A549 (cell line): Measurements from ENCODE around the gene RHOB. TPM values are rescaled to one million over a fixed set of nuclear protein-coding genes. Genes with fewer than 3 reads are reported as not detected.

Source experiments
- ATAC-seq, 2 experiments: fragments of 200-7000 bp in 1 of 2; fragments of >200 bp in 1 of 2; cut with Nextera tagmentation in 1 of 2; cut with Tn5 transposase in 1 of 2; 3 replicates each; pipeline versions ENCODE4 v1.8.0 to v1.9.1; 2018 to 2020; ENCODE audit warnings: mild to moderate bottlenecking in 1 of 2, moderate library complexity in 1 of 2
- CTCF ChIA-PET: fragments of 300-600 bp; sonication (Branson Sonifier 250); formaldehyde crosslinking; extraction: SDS; loops from one replicate; lab custom pipeline; 2021; ENCODE audit warnings: antibody characterized with exemption, inconsistent platforms; lab: Yijun Ruan, JAX
- POLR2A ChIA-PET: fragments of 350-600 bp; formaldehyde crosslinking; extraction: SDS; loops from one replicate; lab custom pipeline; 2021; ENCODE audit warnings: antibody characterized with exemption, inconsistent platforms; lab: Yijun Ruan, JAX
- DNase-seq, 2 experiments: peaks; one replicate each; pipeline versions ENCODE4 v3.0.0 to v3.0.0-alpha.2; 2011 to 2016; ENCODE audit warnings: low read depth in 1 of 2, low spot score in 1 of 2
- FAIRE-seq: peaks from 2 replicates; lab custom pipeline; 2011; peaks lifted over from hg19 to GRCh38; lab: Jason Lieb, UNC
- H3K27ac ChIP-seq, 2 experiments: fragments of >200 bp; sonication (Bioruptor Twin); formaldehyde crosslinking; 3 replicates each; pipeline ENCODE4 v1.5.1; 2016 to 2017
- H3K4me1 ChIP-seq: fragments of >200 bp; sonication (Bioruptor Twin); formaldehyde crosslinking; 3 replicates; pipeline ENCODE4 v1.6.1; 2016
- H3K4me2 ChIP-seq: fragments of >200 bp; sonication (Bioruptor Twin); formaldehyde crosslinking; 3 replicates; pipeline ENCODE4 v1.6.1; 2016
- H3K4me3 ChIP-seq: fragments of >200 bp; sonication (Bioruptor Twin); formaldehyde crosslinking; 3 replicates; pipeline ENCODE4 v1.5.1; 2016
- H3K9me3 ChIP-seq: fragments of >200 bp; sonication (Bioruptor Twin); formaldehyde crosslinking; 3 replicates; pipeline ENCODE4 v1.6.1; 2016
- ATOH8 ChIP-seq: fragments of 250-450 bp; sonication (Bioruptor Pico); IDR thresholded peaks from 2 replicates; pipeline ENCODE4 v1.5.0; 2020; ENCODE audit warnings: low read depth, mild to moderate bottlenecking, moderate library complexity
- BHLHE40 ChIP-seq: IDR thresholded peaks from 2 replicates; pipeline ENCODE4 v1.6.1; 2012; ENCODE audit warnings: low read depth, low read length, inconsistent platforms
- E2F6 ChIP-seq: IDR thresholded peaks from 2 replicates; pipeline ENCODE4 v1.6.1; 2012; ENCODE audit warnings: low read depth, borderline replicate concordance
- EP300 ChIP-seq, 2 experiments: fragments of >200 bp; sonication (Bioruptor Twin); formaldehyde crosslinking; IDR thresholded peaks; 2 replicates in 1 of 2; 3 replicates in 1 of 2; pipeline ENCODE4 v1.6.1; 2016 to 2017
- FOSB ChIP-seq: fragments of 250-450 bp; sonication (Bioruptor Pico); IDR thresholded peaks from 2 replicates; pipeline ENCODE4 v1.5.0; 2020; ENCODE audit warnings: mild to moderate bottlenecking, moderate library complexity
- FOSL2 ChIP-seq, 2 experiments: fragments of 450-650 bp in 1 of 2; fragments of >200 bp in 1 of 2; sonication (Bioruptor Twin) in 1 of 2; formaldehyde crosslinking; IDR thresholded peaks; 2 replicates each; pipeline versions ENCODE4 v1.5.0 to v1.6.1; 2016 to 2020; ENCODE audit warnings: mild to moderate bottlenecking in 1 of 2, moderate library complexity in 1 of 2
- HDAC2 ChIP-seq: fragments of 200-600 bp; sonication (generic); IDR thresholded peaks from 2 replicates; pipeline ENCODE4 v1.6.1; 2016
- HEYL ChIP-seq: fragments of 250-450 bp; sonication (Bioruptor Pico); IDR thresholded peaks from 2 replicates; pipeline ENCODE4 v1.8.0; 2021; ENCODE audit warnings: mild to moderate bottlenecking, moderate library complexity
- JUNB ChIP-seq: fragments of >200 bp; sonication (Bioruptor Twin); formaldehyde crosslinking; IDR thresholded peaks from 2 replicates; pipeline ENCODE4 v1.6.1; 2016
- KDM1A ChIP-seq: fragments of 200-600 bp; sonication (generic); IDR thresholded peaks from 2 replicates; pipeline ENCODE4 v1.6.1; 2016; ENCODE audit warnings: low read depth, mild to moderate bottlenecking
- MAFK ChIP-seq: fragments of 450-650 bp; IDR thresholded peaks from 2 replicates; pipeline ENCODE4 v1.6.1; 2014; ENCODE audit not compliant: partially characterized antibody
- NFE2L2 ChIP-seq: fragments of 150-350 bp; conservative IDR thresholded peaks from 2 replicates; pipeline ENCODE4 v1.6.1; 2014; ENCODE audit warnings: low read length
- POLR2AphosphoS2 ChIP-seq: conservative IDR thresholded peaks from 2 replicates; pipeline ENCODE4 v1.6.1; 2012; ENCODE audit warnings: low read length, improper control_type of control experiment, inconsistent platforms
- RCOR1 ChIP-seq: fragments of 150-350 bp; IDR thresholded peaks from 2 replicates; pipeline ENCODE4 v1.6.1; 2014; ENCODE audit warnings: antibody characterized with exemption, low read length, low read depth
- RFX5 ChIP-seq: fragments of 450-650 bp; IDR thresholded peaks from 2 replicates; pipeline ENCODE4 v1.7.1; 2014; ENCODE audit warnings: antibody characterized with exemption, mild to moderate bottlenecking, moderate library complexity
- RNF2 ChIP-seq: fragments of 200-600 bp; sonication (generic); IDR thresholded peaks from 2 replicates; pipeline ENCODE4 v1.6.1; 2016; ENCODE audit warnings: low read depth, mild to moderate bottlenecking, antibody characterized with exemption, moderate library complexity, borderline replicate concordance
- SMC3 ChIP-seq: fragments of >200 bp; sonication (Bioruptor Twin); formaldehyde crosslinking; IDR thresholded peaks from 3 replicates; pipeline ENCODE4 v1.6.1; 2018; ENCODE audit warnings: inconsistent platforms
- SREBF2 ChIP-seq: fragments of 450-650 bp; IDR thresholded peaks from 2 replicates; pipeline ENCODE4 v1.6.1; 2014; ENCODE audit warnings: mild to moderate bottlenecking, moderate library complexity
- ZFP36 ChIP-seq: fragments of 450-650 bp; IDR thresholded peaks from 2 replicates; pipeline ENCODE4 v1.6.1; 2014; ENCODE audit warnings: borderline replicate concordance; ENCODE audit not compliant: partially characterized antibody
- WGBS: methylation state at CpG from one replicate; pipeline ENCODE4 v1.1.6; 2017; ENCODE audit errors: missing lambda C conversion rate; 5-methylcytosine and 5-hydroxymethylcytosine counted together
- polyA plus RNA-seq, 4 experiments: library from polyadenylated mRNA; depleted of rRNA in 3 of 4; stranded (reverse); fragments of >200 nt; fragmentation: RNase III in 1 of 4; extraction: RNeasy Plus Mini Kit Qiagen cat#74134 plus additional on column Dnase treatment in 1 of 4; gene quantifications; 2 replicates in 3 of 4; 3 replicates in 1 of 4; pipeline ENCODE4 v1.2.3, GENCODE V29; 2011 to 2017
- TF ChIP-seq, protein P1 (sequence below): fragments of 200-600 bp; sonication (generic); IDR thresholded peaks from 2 replicates; pipeline ENCODE4 v1.6.1; 2016; ENCODE audit warnings: antibody characterized with exemption, mild to moderate bottlenecking, moderate library complexity
- TF ChIP-seq, protein P2 (sequence below): fragments of >200 bp; sonication (Bioruptor Twin); formaldehyde crosslinking; IDR thresholded peaks from 2 replicates; pipeline ENCODE4 v1.6.1; 2016
- TF ChIP-seq, protein P3 (sequence below): IDR thresholded peaks from 2 replicates; pipeline ENCODE4 v1.6.1; 2012
- TF ChIP-seq, protein P4 (sequence below): fragments of 450-650 bp; IDR thresholded peaks from 2 replicates; pipeline ENCODE4 v1.6.1; 2014; ENCODE audit warnings: antibody characterized with exemption

Gene RHOB
- polyA plus RNA-seq, 2 of the 4 experiments (the other 2 are of a cell fraction): 84.5 to 157 TPM

DNA sequence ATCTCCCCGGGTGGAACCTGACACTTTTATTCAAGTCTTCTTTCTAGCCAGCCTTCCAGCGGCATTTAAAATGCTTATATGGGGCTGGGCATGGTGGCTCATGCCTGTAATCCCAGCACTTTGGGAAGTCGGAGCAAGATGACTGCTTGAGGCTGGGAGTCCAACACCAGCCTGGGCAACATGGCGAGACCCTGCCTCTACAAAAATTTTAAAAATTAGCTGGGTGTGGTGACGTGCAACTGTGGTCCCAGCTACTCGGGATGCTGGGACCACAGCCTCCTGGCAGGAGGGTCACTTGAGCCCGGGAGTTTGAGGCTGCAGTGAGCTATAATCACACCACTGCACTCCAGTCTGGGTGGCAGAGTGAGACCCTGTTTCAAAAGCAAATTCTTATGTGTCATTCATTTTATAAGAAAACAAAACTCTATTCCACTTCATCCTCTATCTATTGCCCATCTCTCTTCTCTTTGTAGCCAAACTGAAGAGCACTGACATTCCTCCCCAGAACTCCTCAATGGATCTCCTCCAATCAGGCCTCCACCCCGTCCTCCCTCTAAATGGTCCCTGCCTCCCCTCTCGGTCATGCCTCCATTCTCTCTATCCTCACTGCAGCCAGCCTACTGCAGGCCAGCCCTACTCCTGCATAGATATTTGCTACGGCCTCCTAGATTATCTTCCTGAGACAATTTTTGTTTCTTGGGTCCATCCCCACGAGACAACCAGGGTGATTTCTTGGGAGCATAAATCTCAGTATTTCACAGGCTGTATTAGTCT is 18.0 kb upstream of the RHOB start:
- H3K4me1 ChIP-seq: peaks cover 5% of the 10 kb centered on the region; the same call in 2 of the 3 replicates
- no peaks in the 10 kb centered on the region for H3K9me3 ChIP-seq
- FAIRE-seq (no peak), ATAC-seq (no peak), DNase-seq (no peak)
- 62% methylated on average over 11 of the region's 11 CpGs for WGBS
- H3K4me3 ChIP-seq: no peak overlapping the region
- POLR2A ChIA-PET: interaction anchor here (1.0 kb wide), 1 partner anchor 18 kb away, joined by 4 read pairs; the partner anchor contains the start of gene RHOB
- no peak for TF ChIP-seq E2F6
- TF ChIP-seq SMC3: no peak
- no peak for TF ChIP-seq FOSB (CRISPR knock-in tag)
- TF ChIP-seq FOSL2 (IDR thresholded peaks at IDR 0.05): no peak
- TF ChIP-seq FOSL2 (CRISPR knock-in tag; IDR thresholded peaks at IDR 0.05): no peak
- TF ChIP-seq BHLHE40: no peak
- no peak for TF ChIP-seq NFE2L2
- no peak for TF ChIP-seq MAFK
- no peak for TF ChIP-seq POLR2AphosphoS2
- TF ChIP-seq RCOR1: no peak
- TF ChIP-seq HDAC2: no peak
- TF ChIP-seq KDM1A: no peak
- no peak overlapping the region for H3K4me2 ChIP-seq
- CTCF ChIA-PET: interaction anchor here (0.6 to 15.9 kb wide), 11 partner anchors 9 to 232 kb away, joined by 3 to 128 read pairs (median 4); no protein-coding TSS in a partner anchor
- no peak overlapping the region; a peak in 1 of 6 replicates for H3K27ac ChIP-seq

GRCh38 chr2:20429528-20429927 is 17.3 kb upstream of the RHOB start:
- H3K4me3 ChIP-seq: no peak overlapping the region
- H3K27ac ChIP-seq: no peak overlapping the region; a peak in 1 of 6 replicates
- DNase-seq (no peak), ATAC-seq (no peak), FAIRE-seq (no peak)
- TF ChIP-seq HEYL (no peak), JUNB (no peak), ZFP36 (no peak), RNF2 (no peak), SREBF2 (no peak), MAFK (no peak), RFX5 (no peak), EP300 (IDR thresholded peaks at IDR 0.05) (no peak), ATOH8 (CRISPR knock-in tag) (no peak)
- TF ChIP-seq, protein P1, sequence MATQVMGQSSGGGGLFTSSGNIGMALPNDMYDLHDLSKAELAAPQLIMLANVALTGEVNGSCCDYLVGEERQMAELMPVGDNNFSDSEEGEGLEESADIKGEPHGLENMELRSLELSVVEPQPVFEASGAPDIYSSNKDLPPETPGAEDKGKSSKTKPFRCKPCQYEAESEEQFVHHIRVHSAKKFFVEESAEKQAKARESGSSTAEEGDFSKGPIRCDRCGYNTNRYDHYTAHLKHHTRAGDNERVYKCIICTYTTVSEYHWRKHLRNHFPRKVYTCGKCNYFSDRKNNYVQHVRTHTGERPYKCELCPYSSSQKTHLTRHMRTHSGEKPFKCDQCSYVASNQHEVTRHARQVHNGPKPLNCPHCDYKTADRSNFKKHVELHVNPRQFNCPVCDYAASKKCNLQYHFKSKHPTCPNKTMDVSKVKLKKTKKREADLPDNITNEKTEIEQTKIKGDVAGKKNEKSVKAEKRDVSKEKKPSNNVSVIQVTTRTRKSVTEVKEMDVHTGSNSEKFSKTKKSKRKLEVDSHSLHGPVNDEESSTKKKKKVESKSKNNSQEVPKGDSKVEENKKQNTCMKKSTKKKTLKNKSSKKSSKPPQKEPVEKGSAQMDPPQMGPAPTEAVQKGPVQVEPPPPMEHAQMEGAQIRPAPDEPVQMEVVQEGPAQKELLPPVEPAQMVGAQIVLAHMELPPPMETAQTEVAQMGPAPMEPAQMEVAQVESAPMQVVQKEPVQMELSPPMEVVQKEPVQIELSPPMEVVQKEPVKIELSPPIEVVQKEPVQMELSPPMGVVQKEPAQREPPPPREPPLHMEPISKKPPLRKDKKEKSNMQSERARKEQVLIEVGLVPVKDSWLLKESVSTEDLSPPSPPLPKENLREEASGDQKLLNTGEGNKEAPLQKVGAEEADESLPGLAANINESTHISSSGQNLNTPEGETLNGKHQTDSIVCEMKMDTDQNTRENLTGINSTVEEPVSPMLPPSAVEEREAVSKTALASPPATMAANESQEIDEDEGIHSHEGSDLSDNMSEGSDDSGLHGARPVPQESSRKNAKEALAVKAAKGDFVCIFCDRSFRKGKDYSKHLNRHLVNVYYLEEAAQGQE: no peak
- TF ChIP-seq, protein P2, sequence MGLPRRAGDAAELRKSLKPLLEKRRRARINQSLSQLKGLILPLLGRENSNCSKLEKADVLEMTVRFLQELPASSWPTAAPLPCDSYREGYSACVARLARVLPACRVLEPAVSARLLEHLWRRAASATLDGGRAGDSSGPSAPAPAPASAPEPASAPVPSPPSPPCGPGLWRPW: no peak
- TF ChIP-seq, protein P3, sequence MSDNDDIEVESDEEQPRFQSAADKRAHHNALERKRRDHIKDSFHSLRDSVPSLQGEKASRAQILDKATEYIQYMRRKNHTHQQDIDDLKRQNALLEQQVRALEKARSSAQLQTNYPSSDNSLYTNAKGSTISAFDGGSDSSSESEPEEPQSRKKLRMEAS: no peak
- TF ChIP-seq, protein P4, sequence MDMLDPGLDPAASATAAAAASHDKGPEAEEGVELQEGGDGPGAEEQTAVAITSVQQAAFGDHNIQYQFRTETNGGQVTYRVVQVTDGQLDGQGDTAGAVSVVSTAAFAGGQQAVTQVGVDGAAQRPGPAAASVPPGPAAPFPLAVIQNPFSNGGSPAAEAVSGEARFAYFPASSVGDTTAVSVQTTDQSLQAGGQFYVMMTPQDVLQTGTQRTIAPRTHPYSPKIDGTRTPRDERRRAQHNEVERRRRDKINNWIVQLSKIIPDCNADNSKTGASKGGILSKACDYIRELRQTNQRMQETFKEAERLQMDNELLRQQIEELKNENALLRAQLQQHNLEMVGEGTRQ: no peak
- H3K9me3 ChIP-seq: no peaks in the 10 kb centered on the region
- H3K4me1 ChIP-seq: peaks cover 5% of the 10 kb centered on the region; the same call in 2 of the 3 replicates
- no peak overlapping the region for H3K4me2 ChIP-seq
- 63% methylated on average over 1 of the region's 1 CpG for whole genome bisulfite sequencing
- ChIA-PET CTCF (interaction anchor here (1.2 to 15.9 kb wide), 5 partner anchors 10 to 232 kb away, joined by 3 to 109 read pairs (median 6); partner anchors contain the start of gene HS1BP3), POLR2A (no interaction called here)
